NB4 (cell line): ENCODE results near the gene IGF2BP3.

Experiments
- CTCF ChIP-seq: IDR thresholded peaks from one replicate; pipeline ENCODE4 v1.5.1; 2012; ENCODE audit warnings: low read depth, low read length
- POLR2A ChIP-seq: IDR thresholded peaks from 2 replicates; pipeline ENCODE4 v1.6.1; 2011; ENCODE audit warnings: mild to moderate bottlenecking; ENCODE audit not compliant: insufficient read length; ENCODE audit errors: extremely low read depth

DNA sequence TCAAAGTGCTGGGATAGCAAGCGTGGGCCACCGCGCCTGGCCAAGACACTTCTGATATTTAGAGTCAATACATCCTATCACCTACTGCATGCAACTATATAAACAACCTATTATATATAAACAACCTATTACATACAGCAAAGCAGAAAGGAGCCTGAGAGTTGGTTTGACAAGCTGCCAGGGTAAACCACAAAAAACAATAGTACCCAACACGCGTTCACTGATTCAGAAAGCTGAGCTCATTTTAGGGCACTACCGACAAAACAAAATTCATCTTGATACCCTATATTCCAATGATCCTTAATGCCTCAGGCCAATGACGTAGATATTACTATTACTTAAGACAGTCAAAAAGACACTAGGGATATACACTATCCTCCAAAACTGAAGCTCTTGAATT, 154.9 kb downstream of the IGF2BP3 start:
- TF ChIP-seq CTCF (no peak), POLR2A (no peak)
